ENCODE data around the gene SLC8A3.

DNA sequence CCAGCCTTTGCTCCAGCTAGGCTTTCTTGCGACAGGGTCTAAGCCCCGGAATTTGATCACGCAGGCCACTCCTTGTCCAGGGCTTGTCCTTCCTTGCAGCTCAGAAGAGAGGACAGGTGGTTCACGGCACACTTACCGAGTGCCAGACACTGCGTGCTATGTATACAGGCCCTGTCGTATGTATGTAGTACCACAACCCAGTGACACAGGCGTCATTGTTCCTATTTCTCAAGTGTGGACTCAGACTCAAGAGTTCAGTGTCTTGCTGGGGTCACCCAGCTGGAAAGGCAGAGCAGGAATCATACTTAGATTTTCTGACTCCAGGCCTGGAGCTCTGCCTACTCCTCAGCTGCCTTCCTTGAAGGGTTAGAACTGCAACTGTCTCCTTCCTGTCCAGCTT lies 155.6 kb downstream of the SLC8A3 start:
- TF ChIP-seq POLR2AphosphoS5 (IDR thresholded peaks at IDR 0.05; ENCODE audit: low read depth, low read length) (no peak), POLR2A (IDR thresholded peaks at IDR 0.05; ENCODE audit: low read depth, low read length) (no peak), TAF1 (IDR thresholded peaks at IDR 0.05; ENCODE audit: borderline replicate concordance, low read depth, low read length) (no peak)

Data from GM12892 (cell line).